VCaP (cell line): ENCODE measurements around the gene CALML5.
A peak's percentile ranks its signal among the peaks of the same experiment; 100 is the strongest.

Experiments used
- H3K27ac ChIP-seq: fragments of 450-650 bp; 2 replicates; pipeline ENCODE4 v1.5.1; 2017
- TF ChIP-seq, protein P1 (sequence below): fragments of 450-650 bp; conservative IDR thresholded peaks from 2 replicates; pipeline ENCODE4 v1.5.1; 2017; ENCODE audit warnings: mild to moderate bottlenecking, moderate library complexity

CALML5 gene

GRCh38 chr10:5460468-5461202 lies 38.7 kb downstream of the CALML5 start:
- TF ChIP-seq, protein P1, sequence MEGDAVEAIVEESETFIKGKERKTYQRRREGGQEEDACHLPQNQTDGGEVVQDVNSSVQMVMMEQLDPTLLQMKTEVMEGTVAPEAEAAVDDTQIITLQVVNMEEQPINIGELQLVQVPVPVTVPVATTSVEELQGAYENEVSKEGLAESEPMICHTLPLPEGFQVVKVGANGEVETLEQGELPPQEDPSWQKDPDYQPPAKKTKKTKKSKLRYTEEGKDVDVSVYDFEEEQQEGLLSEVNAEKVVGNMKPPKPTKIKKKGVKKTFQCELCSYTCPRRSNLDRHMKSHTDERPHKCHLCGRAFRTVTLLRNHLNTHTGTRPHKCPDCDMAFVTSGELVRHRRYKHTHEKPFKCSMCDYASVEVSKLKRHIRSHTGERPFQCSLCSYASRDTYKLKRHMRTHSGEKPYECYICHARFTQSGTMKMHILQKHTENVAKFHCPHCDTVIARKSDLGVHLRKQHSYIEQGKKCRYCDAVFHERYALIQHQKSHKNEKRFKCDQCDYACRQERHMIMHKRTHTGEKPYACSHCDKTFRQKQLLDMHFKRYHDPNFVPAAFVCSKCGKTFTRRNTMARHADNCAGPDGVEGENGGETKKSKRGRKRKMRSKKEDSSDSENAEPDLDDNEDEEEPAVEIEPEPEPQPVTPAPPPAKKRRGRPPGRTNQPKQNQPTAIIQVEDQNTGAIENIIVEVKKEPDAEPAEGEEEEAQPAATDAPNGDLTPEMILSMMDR: no peak
- peak overlapping the region; percentile 31 for H3K27ac ChIP-seq

DNA sequence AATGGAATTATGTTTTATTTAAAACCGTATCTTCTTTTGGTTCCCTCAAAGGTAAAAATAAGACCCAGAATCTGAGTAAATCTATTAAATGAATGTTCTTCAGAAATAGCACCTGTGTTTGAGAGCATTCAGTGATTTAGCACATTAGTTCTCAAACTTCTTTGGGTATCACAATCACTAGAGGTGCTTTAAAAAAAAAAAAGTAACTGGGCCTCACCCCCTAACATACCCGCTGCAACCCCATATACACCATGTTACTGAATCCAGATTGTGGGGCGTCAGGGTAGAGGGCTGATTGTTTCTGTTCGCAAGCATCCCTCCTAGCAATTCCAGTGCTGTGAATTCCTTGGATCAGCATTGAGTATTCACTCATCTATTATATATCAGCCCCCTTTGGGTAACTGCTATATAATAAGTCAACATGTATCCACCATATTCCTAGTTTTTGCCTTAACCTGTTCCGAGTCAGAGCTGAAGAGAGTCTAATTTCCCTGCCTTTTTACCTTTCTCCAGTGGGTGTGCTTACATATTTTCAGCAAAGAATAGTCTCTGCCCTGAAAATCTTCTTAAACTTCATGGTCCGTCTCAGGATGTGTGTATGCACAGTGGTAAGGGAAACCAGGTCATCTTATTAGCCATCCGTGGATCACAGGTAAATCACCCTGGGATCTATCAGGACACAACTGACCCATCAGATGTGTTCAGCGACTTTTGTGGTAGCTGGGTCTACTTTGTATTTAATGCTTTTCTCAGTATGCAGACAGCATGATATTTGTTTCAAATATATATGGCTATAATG lies 40.2 kb downstream of the CALML5 start:
- H3K27ac ChIP-seq: peak overlapping the region; percentile 22; the same call in 1 of the 2 replicates

GRCh38 chr10:5458425-5458824 lies 40.9 kb downstream of the CALML5 start:
- TF ChIP-seq, protein P1: no peak
- no peak overlapping the region; the same call in 1 of the 2 replicates for H3K27ac ChIP-seq

More for the DNA sequence above, 40.2 kb downstream of the CALML5 start:
- TF ChIP-seq, protein P1: no peak

DNA sequence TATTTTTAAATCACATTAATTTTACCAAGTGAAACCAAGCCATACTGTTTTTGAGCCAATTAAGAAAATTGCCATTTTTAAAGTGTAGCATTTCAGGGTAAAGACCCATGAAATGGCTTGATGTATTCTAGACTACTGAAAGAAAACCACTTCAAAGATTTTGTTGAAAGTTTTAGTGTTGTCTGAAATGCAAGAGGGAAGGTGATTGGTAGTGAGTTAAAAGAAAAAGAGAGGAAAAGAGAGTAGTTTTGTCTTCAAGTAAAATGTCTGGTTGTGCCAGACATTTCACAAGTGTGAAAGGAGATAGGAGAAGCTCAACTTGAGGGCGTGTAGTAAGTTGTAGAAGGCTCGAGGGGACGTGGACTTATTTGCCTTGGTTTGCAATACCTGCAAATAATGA lies 41.6 kb downstream of the CALML5 start:
- H3K27ac ChIP-seq: no peak overlapping the region; the same call in 1 of the 2 replicates
- TF ChIP-seq, protein P1: no peak

DNA sequence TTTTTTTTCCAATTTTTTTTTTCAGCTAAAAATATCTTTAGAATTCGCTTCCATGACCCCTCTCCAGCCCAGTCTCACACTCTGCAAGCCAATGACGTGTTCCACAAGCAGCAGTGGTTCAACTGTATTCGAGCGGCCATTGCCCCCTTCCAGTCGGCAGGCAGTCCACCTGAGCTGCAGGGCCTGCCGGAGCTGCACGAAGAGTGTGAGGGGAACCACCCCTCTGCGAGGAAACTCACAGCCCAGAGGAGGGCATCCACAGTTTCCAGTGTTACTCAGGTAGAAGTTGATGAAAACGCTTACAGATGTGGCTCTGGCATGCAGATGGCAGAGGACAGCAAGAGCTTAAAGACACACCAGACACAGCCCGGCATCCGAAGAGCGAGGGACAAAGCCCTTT lies 42.8 kb downstream of the CALML5 start:
- TF ChIP-seq, protein P1: no peak
- H3K27ac ChIP-seq: no peak overlapping the region; the same call in 1 of the 2 replicates

DNA sequence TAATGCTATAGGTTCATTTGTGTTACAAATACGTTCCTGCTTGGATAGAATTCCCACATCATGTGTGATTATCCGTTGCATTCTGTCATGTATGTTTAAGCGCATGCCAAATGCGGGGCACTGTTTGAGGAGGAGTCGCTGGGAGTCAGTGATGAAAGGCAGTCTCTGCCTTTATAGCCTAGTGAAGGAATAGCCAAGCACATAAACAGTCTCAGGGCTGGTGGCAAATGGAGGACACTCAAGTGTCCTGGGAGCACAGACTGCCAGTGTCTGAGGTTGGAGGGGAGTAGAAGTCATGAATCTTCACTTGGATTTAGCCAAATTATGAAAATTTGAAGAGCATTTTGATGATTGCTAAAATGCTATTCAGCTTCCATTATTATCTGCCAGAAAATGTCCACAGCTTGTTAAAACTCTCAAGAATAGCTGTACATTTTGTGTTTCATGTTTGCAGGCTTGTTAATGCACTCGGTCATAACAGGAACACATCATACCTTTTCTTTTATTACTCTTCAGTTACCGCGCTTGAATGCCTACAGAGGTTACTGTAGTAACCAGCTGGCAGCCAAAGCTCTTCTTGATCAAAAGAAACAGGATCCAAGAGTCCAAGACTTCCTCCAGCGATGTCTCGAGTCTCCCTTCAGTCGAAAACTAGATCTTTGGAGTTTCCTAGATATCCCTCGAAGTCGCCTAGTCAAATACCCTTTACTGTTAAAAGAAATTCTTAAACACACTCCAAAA lies 45.5 kb downstream of the CALML5 start:
- H3K27ac ChIP-seq: peak overlapping the region; percentile 86
- TF ChIP-seq, protein P1: no peak
